NCI-H187 (cell line): Measurements from ENCODE around the gene KCNJ12.
"Not testable (repeated sequence)": the region's sequence is repeated elsewhere in the genome, so short reads cannot be mapped to it uniquely, and the experiment has no call there.

Source experiments
- DNase-seq, 2 experiments: peaks; one replicate each; lab custom pipeline; 2025; lab: John Stamatoyannopoulos, UW

The KCNJ12 gene

DNA sequence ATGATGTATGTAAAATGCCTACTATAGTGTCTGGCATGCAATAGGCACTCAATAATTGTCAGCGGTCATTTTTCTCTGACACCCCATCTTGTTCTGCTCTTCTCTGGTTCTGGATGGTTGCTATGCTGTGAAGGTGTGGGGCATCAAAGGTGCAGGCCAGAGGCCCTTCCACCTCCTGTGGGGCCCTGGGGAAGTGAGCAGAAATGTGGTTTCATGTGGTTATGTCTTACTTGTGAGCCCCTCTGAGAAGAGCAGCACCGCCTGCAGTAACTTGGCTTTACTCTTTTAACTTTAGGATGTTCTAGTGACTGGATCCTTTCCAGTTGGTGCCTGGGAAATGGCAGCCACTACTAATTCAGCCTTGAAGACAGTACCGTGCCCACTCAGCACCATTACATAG is 32.1 kb downstream of the KCNJ12 start:
- not testable (repeated sequence) for DNase-seq

GRCh38 chr17:21408766-21409300 is 32.7 kb downstream of the KCNJ12 start:
- not testable (repeated sequence) for DNase-seq

GRCh38 chr17:21409388-21409787 is 33.2 kb downstream of the KCNJ12 start:
- DNase-seq = not testable (repeated sequence)

DNA sequence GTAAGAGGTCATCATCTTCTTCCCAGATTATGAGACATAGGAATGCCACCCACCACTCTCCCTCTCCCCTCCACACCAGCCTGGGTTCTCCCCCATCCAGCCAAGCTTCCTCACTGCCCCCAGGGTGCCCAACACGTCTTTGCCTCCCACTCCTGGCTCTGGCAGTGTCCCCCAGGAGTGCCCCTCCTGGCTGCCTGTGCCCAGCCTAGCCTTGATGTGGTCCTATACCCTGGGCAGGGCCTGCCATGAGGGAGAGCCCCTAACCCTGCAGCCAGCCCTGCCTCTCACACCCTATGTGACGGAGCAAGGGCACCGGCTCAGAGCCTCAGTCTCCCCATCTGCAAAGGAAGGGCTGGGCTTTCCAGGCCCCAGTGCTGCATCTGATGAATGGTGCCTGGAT is 33.8 kb downstream of the KCNJ12 start:
- DNase-seq = not testable (repeated sequence)

DNA sequence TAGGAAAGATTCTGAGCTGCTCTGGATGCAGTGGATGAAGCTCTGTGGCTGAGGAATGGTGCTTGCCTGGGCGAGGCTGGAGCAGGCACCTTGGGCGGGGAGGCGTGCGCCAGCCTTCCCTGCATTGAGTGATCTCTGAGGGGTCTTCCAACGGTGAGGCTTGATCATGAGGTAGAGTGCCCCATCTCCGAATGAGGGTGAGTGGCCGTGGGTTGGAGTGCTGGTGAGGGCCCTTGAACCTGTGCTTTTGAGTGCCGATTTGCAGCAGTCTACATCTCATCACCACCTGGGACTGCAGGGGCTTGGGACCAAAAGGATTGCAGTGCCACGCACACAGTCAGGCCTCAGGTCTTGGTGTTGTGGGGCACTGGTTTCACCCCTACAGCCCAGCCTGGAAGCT is 34.2 kb downstream of the KCNJ12 start:
- not testable (repeated sequence) for DNase-seq

DNA sequence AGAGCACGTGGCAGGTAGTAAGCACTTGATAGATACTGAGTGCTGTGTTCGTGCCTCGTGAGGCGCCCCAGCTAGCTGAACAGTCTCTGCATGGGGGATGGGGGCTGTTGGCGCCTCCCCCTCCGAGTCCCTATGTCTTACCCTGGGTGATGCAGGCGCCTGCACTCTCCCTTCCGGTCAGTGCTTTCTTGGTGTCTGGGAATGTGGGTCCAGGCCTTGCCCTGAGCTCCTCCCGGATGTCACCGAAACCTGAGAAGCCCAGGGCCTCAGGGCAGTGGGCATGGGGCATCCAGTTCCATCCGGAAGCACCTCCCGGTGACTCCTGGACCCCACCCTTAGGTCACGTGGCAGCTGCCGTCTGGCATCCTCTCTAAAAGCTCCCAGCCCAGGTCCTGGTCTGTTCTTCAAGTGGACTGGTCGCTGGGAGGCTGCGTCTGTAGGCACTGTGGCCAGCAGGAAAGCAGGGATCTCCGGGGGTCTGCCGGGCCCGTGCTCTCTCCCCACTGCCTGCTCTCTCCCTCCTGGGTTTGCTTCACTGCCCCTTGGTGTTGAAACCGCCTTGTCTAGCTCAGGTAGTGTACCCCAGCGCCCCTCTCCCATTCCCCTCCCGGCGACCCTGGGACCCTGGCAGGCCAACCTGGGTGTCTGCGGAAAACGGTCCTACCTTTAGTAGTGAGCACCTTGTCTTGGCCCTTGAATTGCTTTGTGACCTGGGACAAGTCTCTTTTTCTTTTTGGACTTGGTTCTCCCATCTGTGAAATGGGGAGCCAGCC is 34.9 kb downstream of the KCNJ12 start:
- DNase-seq = not testable (repeated sequence)

DNA sequence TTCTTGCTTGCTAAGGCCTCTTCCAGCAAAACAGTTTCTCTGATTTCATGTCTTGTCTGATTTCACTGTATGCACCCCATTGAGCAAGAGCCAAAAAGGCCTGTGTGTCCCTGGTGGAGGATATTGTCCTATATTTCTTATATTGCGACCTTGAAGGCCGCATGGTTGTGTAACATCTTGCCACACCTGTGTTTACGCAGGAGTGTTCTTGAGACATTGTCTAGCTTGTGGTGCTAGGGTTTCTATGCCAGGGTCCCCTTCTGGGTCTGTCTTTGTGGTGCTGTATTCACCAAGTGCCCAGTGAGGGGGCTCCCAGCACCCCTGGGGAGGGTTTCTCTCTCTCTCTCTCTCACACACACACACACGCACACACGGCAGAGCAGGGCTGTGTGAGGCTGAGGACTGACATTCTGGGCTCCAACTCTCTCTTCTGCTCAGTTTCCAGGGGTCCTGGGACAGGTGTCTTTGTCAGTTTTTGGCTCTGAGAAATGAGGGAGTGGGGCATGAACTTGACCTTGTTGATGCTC is 35.6 kb downstream of the KCNJ12 start:
- not testable (repeated sequence) for DNase-seq

DNA sequence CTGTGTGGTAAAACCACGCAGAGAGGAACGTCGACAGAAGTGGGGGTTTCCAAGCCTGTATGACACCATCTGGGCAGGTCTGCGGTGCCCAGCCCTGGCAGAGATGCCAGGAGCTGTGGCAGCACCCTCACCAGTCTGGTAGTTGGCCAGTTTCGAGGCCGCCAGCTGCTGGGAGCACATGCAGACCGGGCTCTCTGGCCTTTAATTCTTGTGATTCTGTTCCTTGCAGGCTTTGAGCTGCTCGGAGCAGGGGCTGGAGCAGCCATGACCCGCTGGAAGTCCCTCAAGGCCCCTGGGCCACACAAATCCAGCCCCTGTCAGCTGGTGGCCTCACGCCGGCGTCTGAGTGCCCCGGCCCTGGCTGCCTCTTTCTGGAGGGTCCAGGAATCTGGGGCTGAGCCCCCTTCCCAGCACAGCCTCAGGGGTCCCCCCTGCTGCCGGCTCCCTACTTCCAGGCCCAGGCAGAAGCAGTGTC is 36.1 kb downstream of the KCNJ12 start:
- DNase-seq = not testable (repeated sequence)

DNA sequence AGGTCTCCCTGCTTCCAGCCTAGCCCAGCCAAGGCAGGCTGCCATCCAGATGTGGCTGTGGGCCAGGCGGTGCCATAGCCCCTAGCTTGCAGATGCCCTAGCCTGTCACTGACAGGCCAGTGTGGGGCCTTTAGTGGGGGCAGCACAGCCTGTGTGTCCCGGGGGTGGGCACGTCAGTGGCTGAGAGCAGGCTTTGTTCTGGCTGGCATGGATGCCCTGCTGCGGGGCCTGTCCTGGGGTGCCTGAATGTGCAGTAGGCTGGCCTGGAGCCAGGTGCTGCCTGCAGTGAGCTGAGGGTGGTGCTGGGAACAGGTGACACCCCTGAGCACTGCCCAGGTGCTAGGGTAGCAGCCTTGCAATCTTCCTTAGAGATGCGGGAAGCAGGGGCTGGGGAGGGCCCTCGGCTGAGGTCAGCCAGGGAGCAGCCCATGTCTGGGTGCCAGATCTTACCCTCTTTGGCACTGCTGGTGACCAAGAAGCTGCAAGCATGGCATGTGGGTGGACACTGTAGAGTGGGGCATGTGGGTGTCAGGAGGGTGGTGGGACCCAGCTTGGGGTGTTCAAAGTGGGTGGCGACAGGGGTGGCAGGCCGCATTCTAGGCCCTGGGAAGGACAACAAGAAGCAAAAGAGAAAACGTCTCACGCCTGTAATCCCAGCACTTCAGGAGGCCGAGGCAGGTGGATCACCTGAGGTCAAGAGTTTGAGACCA is 37.6 kb downstream of the KCNJ12 start:
- not testable (repeated sequence) for DNase-seq

DNA sequence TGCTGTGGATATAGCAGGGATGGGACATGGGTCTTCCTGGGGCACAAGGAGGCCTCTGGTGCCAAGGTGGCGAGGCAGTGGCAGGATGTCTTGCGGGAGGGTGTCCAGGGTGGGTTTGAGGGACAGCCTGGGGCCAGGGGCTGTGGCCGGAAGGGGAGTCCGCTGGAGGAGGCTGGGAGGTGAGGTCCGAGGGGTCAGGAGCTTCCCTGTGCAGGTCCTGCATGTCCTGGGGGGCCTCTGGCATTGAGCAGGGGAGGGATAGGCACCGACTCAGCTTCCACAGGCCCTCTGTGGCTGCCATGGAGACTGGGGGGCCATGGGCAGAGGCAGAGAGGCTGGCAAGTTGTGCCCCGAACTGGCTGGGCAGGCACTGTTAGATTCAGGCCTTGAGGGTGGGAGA is 38.5 kb downstream of the KCNJ12 start:
- DNase-seq = not testable (repeated sequence)

DNA sequence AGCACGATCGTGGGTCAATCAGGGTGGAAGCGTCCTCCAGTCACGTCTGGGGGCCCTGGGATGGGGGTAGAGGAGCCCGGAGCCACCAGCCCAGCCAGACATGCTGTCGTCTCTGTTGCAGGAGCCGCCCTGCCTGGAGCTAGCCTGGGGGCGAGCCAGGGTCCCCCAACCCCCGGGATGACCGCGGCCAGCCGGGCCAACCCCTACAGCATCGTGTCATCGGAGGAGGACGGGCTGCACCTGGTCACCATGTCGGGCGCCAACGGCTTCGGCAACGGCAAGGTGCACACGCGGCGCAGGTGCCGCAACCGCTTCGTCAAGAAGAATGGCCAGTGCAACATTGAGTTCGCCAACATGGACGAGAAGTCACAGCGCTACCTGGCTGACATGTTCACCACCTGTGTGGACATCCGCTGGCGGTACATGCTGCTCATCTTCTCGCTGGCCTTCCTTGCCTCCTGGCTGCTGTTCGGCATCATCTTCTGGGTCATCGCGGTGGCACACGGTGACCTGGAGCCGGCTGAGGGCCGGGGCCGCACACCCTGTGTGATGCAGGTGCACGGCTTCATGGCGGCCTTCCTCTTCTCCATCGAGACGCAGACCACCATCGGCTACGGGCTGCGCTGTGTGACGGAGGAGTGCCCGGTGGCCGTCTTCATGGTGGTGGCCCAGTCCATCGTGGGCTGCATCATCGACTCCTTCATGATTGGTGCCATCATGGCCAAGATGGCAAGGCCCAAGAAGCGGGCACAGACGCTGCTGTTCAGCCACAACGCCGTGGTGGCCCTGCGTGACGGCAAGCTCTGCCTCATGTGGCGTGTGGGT is 39.2 kb downstream of the KCNJ12 start:
- not testable (repeated sequence) for DNase-seq

- DNase-seq = not testable (repeated sequence)
Observed at GRCh38 chr17:21416471-21416981, 40.4 kb downstream of the KCNJ12 start.

- not testable (repeated sequence) for DNase-seq
Observed at GRCh38 chr17:21417349-21417748, 41.2 kb downstream of the KCNJ12 start.

DNA sequence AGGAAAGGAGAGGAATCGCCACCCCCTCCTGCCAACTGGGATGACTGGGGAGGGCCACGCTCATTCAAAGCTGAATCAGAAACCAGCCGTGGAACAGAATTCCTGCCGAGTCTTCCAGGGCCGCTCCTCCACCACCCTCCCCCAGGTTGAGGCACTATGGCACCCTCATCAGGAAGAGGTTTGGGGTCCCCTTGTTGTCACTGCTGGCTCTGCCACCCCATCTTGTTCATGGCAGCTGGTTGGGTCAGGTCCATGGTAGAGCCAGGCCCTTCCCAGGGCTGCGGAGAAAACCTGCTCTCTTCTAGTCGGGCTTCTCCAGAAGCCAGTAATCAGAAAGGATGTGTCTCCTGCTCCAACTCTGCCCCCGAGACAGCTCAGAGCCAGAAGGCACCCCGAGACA is 41.8 kb downstream of the KCNJ12 start:
- DNase-seq = no peak

DNA sequence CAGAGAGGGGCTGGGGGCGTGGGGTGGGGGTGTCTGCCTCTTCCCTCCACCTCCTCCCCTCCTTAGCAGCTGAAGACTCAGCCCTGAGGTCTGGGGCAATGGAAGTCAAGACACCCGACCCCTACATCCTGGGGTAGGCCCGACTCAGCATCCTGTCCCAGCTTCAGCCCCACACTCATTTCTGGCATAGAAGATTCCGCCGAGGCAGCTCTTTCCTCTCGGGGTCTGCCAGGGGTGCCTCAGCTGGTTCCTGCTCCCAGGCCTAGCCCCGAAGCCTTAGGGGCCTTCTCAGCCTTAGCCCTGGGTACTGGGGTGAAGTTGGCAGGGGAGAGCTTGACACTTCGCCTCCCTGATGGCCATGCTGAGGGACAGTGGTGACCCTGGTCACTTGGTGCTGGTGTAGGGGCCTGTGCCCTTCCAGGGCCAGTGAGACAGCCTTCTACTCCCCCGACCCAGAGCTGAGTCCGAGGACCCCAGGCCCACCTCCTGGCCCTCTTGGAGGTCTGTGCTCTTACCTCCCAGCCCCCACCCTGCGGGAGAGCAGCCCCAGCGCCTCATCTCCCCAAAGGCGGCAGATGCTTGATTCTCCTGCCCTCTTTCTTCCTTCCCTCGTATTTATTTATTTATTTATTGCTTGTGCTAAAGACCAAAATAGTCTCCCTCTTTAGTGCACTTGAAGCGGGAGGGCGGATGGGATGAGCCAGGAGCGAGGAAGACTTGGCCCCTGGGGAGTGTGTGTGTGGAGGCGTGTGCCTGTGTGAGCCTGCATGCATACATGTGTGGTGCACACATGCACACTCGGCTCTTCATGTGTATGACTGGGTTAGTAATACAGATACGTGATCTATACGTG is 42.5 kb downstream of the KCNJ12 start:
- no peak for DNase-seq

DNA sequence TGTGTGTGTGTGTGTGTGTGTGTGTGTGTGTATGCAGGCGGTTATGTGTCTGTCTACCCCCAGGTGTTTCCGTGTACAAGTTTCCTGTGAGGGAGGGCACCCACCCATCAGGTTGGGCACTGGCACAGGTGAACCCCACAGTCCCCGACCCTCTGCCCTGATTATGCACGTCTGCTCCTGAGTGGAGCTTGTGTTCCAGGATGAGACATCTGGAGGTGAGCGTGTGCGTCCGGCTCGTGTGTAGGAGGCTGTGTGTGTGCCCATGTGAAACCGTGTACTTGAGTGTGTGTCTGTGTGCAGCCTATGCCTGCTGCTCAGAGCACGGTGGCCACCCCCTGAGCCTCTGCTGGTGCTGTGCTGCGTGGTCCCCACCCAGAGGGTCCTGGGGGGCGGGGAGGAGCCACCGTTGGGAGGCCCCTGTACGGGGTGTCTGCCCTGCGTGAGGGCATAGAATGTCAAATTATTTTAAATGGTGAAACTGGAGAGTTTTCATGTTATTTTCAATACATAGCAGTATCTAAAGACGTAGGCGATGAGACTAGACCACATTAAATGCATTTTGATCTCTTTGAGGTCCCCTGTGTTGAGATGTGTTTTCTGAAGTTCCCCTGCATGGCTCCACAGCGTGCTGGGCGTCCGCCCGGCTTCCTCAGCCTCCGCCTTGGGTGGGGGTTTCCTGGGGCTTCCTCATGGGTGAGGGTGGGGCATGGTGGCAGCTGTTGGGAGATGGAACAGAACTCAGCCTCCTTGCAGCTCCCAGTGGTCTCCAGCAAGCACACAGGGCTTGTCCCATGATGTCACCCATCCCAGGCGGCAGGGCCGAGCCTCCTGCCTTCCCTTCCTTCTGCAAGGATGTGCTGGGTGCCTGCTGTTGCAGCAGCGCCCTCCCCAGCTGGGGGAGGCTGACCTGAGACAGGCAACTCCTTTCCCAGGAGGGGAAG is 43.4 kb downstream of the KCNJ12 start:
- DNase-seq = no peak

GRCh38 chr17:21420503-21421090 is 44.4 kb downstream of the KCNJ12 start:
- not testable (repeated sequence) for DNase-seq

DNA sequence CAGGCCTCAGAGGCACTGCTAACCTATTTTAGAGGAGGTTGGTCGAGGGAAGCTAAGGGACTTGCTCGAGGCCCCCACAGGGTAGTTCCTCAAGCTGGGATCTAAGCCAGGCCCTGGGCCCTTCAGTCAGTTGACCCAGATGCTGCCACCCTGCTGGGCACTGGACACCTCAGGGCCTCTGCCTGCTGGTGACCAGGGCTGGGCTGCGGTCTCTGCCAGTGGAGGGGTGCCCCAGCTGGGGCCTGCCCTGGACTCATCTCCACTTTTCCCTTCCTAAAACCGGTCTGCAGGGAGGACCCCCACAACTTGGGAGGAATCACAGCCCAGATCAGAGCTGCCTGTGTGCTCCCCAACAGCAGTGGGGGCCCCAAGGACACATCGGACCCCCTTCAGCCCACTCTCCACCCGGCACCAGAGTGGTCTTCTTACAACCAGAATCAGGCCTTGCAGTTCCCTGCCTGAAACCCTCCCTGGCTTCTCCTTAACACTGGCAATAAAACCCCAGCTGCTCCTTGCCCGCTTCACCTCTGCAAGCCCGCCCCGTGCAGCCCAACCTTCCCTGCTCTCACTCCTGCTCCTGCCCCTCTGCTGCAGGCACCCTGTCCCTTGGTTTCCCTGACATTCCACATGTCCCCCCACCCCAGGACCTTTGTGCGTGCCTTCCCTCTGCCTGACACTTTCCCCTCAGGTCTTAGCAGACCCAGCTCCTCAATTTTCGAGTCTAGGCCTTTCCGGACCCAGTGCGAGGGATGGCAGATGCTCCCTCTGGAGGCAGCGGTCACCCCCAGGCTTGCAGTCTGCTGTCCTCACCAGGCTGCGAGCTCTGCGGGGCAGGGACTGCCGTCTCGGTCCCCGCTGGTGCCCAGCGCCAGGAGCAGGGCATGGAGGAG is 45.5 kb downstream of the KCNJ12 start:
- not testable (repeated sequence) for DNase-seq
